Neural progenitor cell (in vitro differentiated cells): ENCODE data around the gene MRTFB. TPM values are rescaled to one million over a fixed set of nuclear protein-coding genes. Genes with fewer than 3 reads are reported as not detected.
"Not testable (repeated sequence)": the region's sequence is repeated elsewhere in the genome, so short reads cannot be mapped to it uniquely, and the experiment has no call there.

Source experiments
- DNase-seq: peaks from one replicate; pipeline ENCODE4 v3.0.0-alpha.2; 2016; ENCODE audit warnings: low spot score
- H2AFZ ChIP-seq: fragments of 200-600 bp; sonication (generic); replicated peaks from 2 replicates; pipeline ENCODE4 v1.6.1; 2016; ENCODE audit warnings: antibody characterized with exemption
- H3F3A ChIP-seq: fragments of 200-600 bp; sonication (generic); 2 replicates; pipeline ENCODE4 v1.6.1; 2016; ENCODE audit warnings: antibody characterized with exemption, low read depth
- H3K27ac ChIP-seq: fragments of 200-600 bp; sonication (generic); 2 replicates; pipeline ENCODE4 v1.5.1; 2016; ENCODE audit warnings: mild to moderate bottlenecking
- H3K27me3 ChIP-seq: fragments of 200-600 bp; sonication (generic); 2 replicates; pipeline ENCODE4 v1.6.1; 2016; ENCODE audit warnings: mild to moderate bottlenecking, moderate library complexity
- H3K36me3 ChIP-seq: fragments of 200-600 bp; sonication (generic); 2 replicates; pipeline ENCODE4 v1.5.1; 2016
- H3K4me1 ChIP-seq: fragments of 200-600 bp; sonication (generic); 2 replicates; pipeline ENCODE4 v1.6.1; 2016; ENCODE audit warnings: mixed run types
- H3K4me2 ChIP-seq: fragments of 200-600 bp; sonication (generic); 2 replicates; pipeline ENCODE4 v1.6.1; 2016
- H3K4me3 ChIP-seq: fragments of 200-600 bp; sonication (generic); 2 replicates; pipeline ENCODE4 v1.5.1; 2016
- H3K79me2 ChIP-seq: fragments of 200-600 bp; sonication (generic); 2 replicates; pipeline ENCODE4 v1.6.1; 2016; ENCODE audit warnings: low read depth
- H3K9ac ChIP-seq: fragments of 200-600 bp; sonication (generic); 2 replicates; pipeline ENCODE4 v1.6.1; 2016
- H3K9me3 ChIP-seq: fragments of 200-600 bp; sonication (generic); 2 replicates; pipeline ENCODE4 v1.5.1; 2016; ENCODE audit warnings: low read depth
- H4K20me1 ChIP-seq: fragments of 200-600 bp; sonication (generic); 2 replicates; pipeline ENCODE4 v1.6.1; 2016; ENCODE audit warnings: low read depth
- H3K27ac Mint-ChIP-seq: 3 replicates; pipeline ENCODE4 v1.8.0; 2021; ENCODE audit warnings: mixed read lengths
- H3K27me3 Mint-ChIP-seq: 2 replicates; pipeline ENCODE4 v1.8.0; 2022; ENCODE audit warnings: low read depth, mild to moderate bottlenecking, inconsistent platforms, moderate library complexity, mixed read lengths; ENCODE audit not compliant: insufficient read depth
- H3K36me3 Mint-ChIP-seq: 3 replicates; pipeline ENCODE4 v1.8.0; 2021; ENCODE audit warnings: mixed read lengths
- H3K4me1 Mint-ChIP-seq: 3 replicates; pipeline ENCODE4 v1.8.0; 2021; ENCODE audit warnings: mixed read lengths
- H3K4me3 Mint-ChIP-seq: 3 replicates; pipeline ENCODE4 v1.8.0; 2021; ENCODE audit warnings: mild to moderate bottlenecking, moderate library complexity, mixed read lengths
- H3K9me3 Mint-ChIP-seq: 3 replicates; pipeline ENCODE4 v1.8.0; 2020; ENCODE audit warnings: mixed read lengths
- CTCF ChIP-seq: fragments of 200-600 bp; sonication (generic); IDR thresholded peaks from 2 replicates; pipeline ENCODE4 v1.5.1; 2017; ENCODE audit warnings: antibody characterized with exemption, mild to moderate bottlenecking
- EZH2 ChIP-seq: fragments of 200-600 bp; sonication (generic); IDR thresholded peaks from 2 replicates; pipeline ENCODE4 v1.6.1; 2017; ENCODE audit warnings: antibody characterized with exemption, mild to moderate bottlenecking, moderate library complexity
- EZH2phosphoT487 ChIP-seq: fragments of 200-600 bp; sonication (generic); IDR thresholded peaks from 2 replicates; pipeline ENCODE4 v1.6.1; 2017; ENCODE audit warnings: antibody characterized with exemption
- total RNA-seq: library from RNA; depleted of rRNA; stranded (reverse); fragments of >200 nt; gene quantifications from 2 replicates; pipeline ENCODE4 v1.2.3, GENCODE V29; 2015; ENCODE audit warnings: low replicate concordance

The MRTFB gene
- total RNA-seq, 1 donor from 2014 or later = 26.8 TPM

- DNase-seq = no peak
- Histone ChIP-seq H3K79me2 (peaks cover 99% of the 10 kb centered on the region), H3K9me3 (no peaks in the 10 kb centered on the region), H2AFZ (no peak overlapping the region), H3F3A (peaks cover 3% of the 10 kb centered on the region), H3K4me2 (no peak overlapping the region), H4K20me1 (peaks cover 51% of the 10 kb centered on the region), H3K4me1 (peaks cover 18% of the 10 kb centered on the region), H3K4me3 (no peak overlapping the region), H3K9ac (no peak overlapping the region), H3K27me3 (no peaks in the 10 kb centered on the region), H3K27ac (no peak overlapping the region), H3K36me3 (no peaks in the 10 kb centered on the region)
- TF ChIP-seq CTCF = no peak
- TF ChIP-seq EZH2phosphoT487 = no peak
- TF ChIP-seq EZH2 = no peak
- Mint-ChIP-seq H3K27me3 (no peaks in the 10 kb centered on the region), H3K4me3 (no peak overlapping the region), H3K27ac (no peak overlapping the region), H3K4me1 (peaks cover 8% of the 10 kb centered on the region), H3K9me3 (no peaks in the 10 kb centered on the region), H3K36me3 (peaks cover 21% of the 10 kb centered on the region)
These were observed 48.7 kb downstream of the MRTFB start for GRCh38 chr16:14119799-14120198.

DNA sequence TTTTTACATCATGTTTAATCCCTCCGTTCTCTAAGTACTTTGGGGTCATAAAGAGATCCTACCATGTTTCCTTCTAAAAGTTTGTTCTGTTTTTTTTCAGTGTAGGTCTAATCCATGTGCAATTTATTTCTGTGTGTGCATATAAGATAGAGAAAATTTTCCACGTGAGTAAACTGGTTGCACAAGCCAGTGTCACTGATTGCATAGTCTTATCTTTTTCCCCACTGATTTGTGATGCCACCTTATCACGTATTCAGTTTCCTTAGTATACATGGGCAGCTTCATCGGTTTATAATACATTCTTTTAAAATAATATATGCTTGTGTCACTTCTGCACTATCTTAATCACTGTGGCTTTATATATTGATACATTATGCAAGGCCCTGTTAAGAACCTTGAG, 49.2 kb downstream of the MRTFB start:
- Histone ChIP-seq H3K9me3 (no peaks in the 10 kb centered on the region), H3K79me2 (peaks cover 97% of the 10 kb centered on the region), H3K4me1 (peaks cover 24% of the 10 kb centered on the region), H3F3A (peaks cover 5% of the 10 kb centered on the region), H3K27me3 (no peaks in the 10 kb centered on the region), H3K36me3 (no peaks in the 10 kb centered on the region), H3K27ac (no peak overlapping the region), H3K9ac (no peak overlapping the region), H2AFZ (no peak overlapping the region), H4K20me1 (peaks cover 51% of the 10 kb centered on the region), H3K4me2 (no peak overlapping the region), H3K4me3 (no peak overlapping the region)
- TF ChIP-seq CTCF (no peak), EZH2 (no peak), EZH2phosphoT487 (no peak)
- peaks cover 13% of the 10 kb centered on the region for H3K4me1 Mint-ChIP-seq
- no peaks in the 10 kb centered on the region for H3K9me3 Mint-ChIP-seq
- H3K27me3 Mint-ChIP-seq = no peaks in the 10 kb centered on the region
- peaks cover 21% of the 10 kb centered on the region for H3K36me3 Mint-ChIP-seq
- no peak overlapping the region for H3K27ac Mint-ChIP-seq
- H3K4me3 Mint-ChIP-seq = no peak overlapping the region
- no peak for DNase-seq

GRCh38 chr16:14121142-14121541, 50.0 kb downstream of the MRTFB start:
- Histone ChIP-seq H4K20me1 (peaks cover 52% of the 10 kb centered on the region), H3K4me1 (peaks cover 28% of the 10 kb centered on the region), H3K27ac (no peak overlapping the region), H3K79me2 (peaks cover 97% of the 10 kb centered on the region), H3K36me3 (no peaks in the 10 kb centered on the region), H3K9me3 (no peaks in the 10 kb centered on the region), H3F3A (peaks cover 5% of the 10 kb centered on the region), H2AFZ (no peak overlapping the region), H3K9ac (no peak overlapping the region), H3K4me2 (no peak overlapping the region), H3K27me3 (no peaks in the 10 kb centered on the region), H3K4me3 (no peak overlapping the region)
- no peak for DNase-seq
- Mint-ChIP-seq H3K27ac (no peak overlapping the region), H3K4me1 (peaks cover 14% of the 10 kb centered on the region), H3K4me3 (no peak overlapping the region), H3K27me3 (no peaks in the 10 kb centered on the region), H3K9me3 (no peaks in the 10 kb centered on the region), H3K36me3 (peaks cover 21% of the 10 kb centered on the region)
- TF ChIP-seq EZH2phosphoT487 = no peak

- no peak overlapping the region for H3K27ac Mint-ChIP-seq
- peaks cover 14% of the 10 kb centered on the region for H3K4me1 Mint-ChIP-seq
- peaks cover 47% of the 10 kb centered on the region for H4K20me1 ChIP-seq
These were observed 50.8 kb downstream of the MRTFB start for GRCh38 chr16:14121872-14122271.

GRCh38 chr16:14122430-14122829, 51.3 kb downstream of the MRTFB start:
- H3K27me3 ChIP-seq, H3K4me3 ChIP-seq, H3K27ac ChIP-seq, H3K27ac Mint-ChIP-seq, H3F3A ChIP-seq, H3K9me3 ChIP-seq, H2AFZ ChIP-seq, H3K9ac ChIP-seq, H3K9me3 Mint-ChIP-seq, H3K27me3 Mint-ChIP-seq, DNase-seq, H3K4me3 Mint-ChIP-seq, H3K4me2 ChIP-seq, H3K36me3 ChIP-seq: not testable (repeated sequence)
- peaks cover 27% of the 10 kb centered on the region for H3K4me1 ChIP-seq
- peaks cover 23% of the 10 kb centered on the region for H3K36me3 Mint-ChIP-seq
- peaks cover 47% of the 10 kb centered on the region for H4K20me1 ChIP-seq
- peaks cover 97% of the 10 kb centered on the region for H3K79me2 ChIP-seq
- H3K4me1 Mint-ChIP-seq = peaks cover 14% of the 10 kb centered on the region

More at GRCh38 chr16:14121872-14122271, 50.8 kb downstream of the MRTFB start:
- Histone ChIP-seq H3K79me2 (peaks cover 97% of the 10 kb centered on the region), H3K27me3 (no peaks in the 10 kb centered on the region), H3F3A (peaks cover 5% of the 10 kb centered on the region), H3K27ac (no peak overlapping the region), H3K4me1 (peaks cover 27% of the 10 kb centered on the region), H3K4me2 (no peak overlapping the region), H2AFZ (no peak overlapping the region), H3K4me3 (no peak overlapping the region), H3K36me3 (no peaks in the 10 kb centered on the region), H3K9ac (no peak overlapping the region), H3K9me3 (no peaks in the 10 kb centered on the region)
- no peaks in the 10 kb centered on the region for H3K9me3 Mint-ChIP-seq
- DNase-seq = no peak
- H3K27me3 Mint-ChIP-seq = no peaks in the 10 kb centered on the region
- TF ChIP-seq EZH2phosphoT487 = no peak
- TF ChIP-seq EZH2 = no peak
- TF ChIP-seq CTCF = no peak
- H3K36me3 Mint-ChIP-seq = peaks cover 21% of the 10 kb centered on the region
- no peak overlapping the region for H3K4me3 Mint-ChIP-seq
